Peyer's patch (tissue), 4 donors: ENCODE data around the gene ATP4A. TPM values are rescaled to one million over a fixed set of nuclear protein-coding genes. Genes with fewer than 3 reads are reported as not detected.
"Not testable (repeated sequence)": the region's sequence is repeated elsewhere in the genome, so short reads cannot be mapped to it uniquely, and the experiment has no call there.

Experiments used
- DNase-seq, 3 donors: peaks; one replicate each; pipeline ENCODE4 v3.0.0-alpha.2; 2017 to 2019
- H3K27ac ChIP-seq, 4 donors: fragments of 200-600 bp; sonication (generic); one replicate each; pipeline ENCODE4 v1.5.1; 2016 to 2019
- H3K27me3 ChIP-seq, 2 donors: fragments of 200-600 bp; sonication (generic); one replicate each; pipeline ENCODE4 v1.5.1; 2019
- H3K36me3 ChIP-seq, 3 donors: fragments of 200-600 bp; sonication (generic); one replicate each; pipeline ENCODE4 v1.5.1; 2016 to 2019
- H3K4me1 ChIP-seq, 4 donors: fragments of 200-600 bp; sonication (generic); one replicate each; pipeline ENCODE4 v1.5.1; 2016 to 2019
- H3K4me3 ChIP-seq, 4 donors: fragments of 200-600 bp; sonication (generic); 1 replicate in 3 of 4; 2 replicates in 1 of 4; pipeline ENCODE4 v1.5.1; 2016 to 2019; ENCODE audit warnings: mild to moderate bottlenecking in 1 of 4
- H3K9me3 ChIP-seq, 4 donors: fragments of 200-600 bp; sonication (generic); one replicate each; pipeline ENCODE4 v1.5.1; 2016 to 2019; ENCODE audit warnings: mild to moderate bottlenecking in 1 of 4
- CTCF ChIP-seq, 6 experiments: fragments of 450-650 bp in 4 of 6; fragments of 200-600 bp in 2 of 6; sonication (generic) in 1 of 6; IDR thresholded peaks; one replicate each; pipeline ENCODE4 v1.5.1; 2017 to 2019; ENCODE audit warnings: antibody characterized with exemption in 6 of 6, mild to moderate bottlenecking in 3 of 6, moderate library complexity in 1 of 6
- POLR2A ChIP-seq, 2 donors: fragments of 450-650 bp; IDR thresholded peaks; one replicate each; pipeline ENCODE4 v1.5.1; 2017; ENCODE audit warnings: antibody characterized with exemption in 2 of 2, mild to moderate bottlenecking in 2 of 2, moderate library complexity in 2 of 2
- total RNA-seq, 4 donors: library from RNA; depleted of rRNA; stranded (reverse); fragments of >200 nt; gene quantifications; one replicate each; pipeline ENCODE4 v1.1.0, GENCODE V29; 2016

Gene ATP4A
- total RNA-seq, 4 donors from 2014 or later = not detected

GRCh38 chr19:35607661-35608060 lies 44.2 kb upstream of the ATP4A start:
- H3K4me3 ChIP-seq = no peak overlapping the region
- peaks cover 0 to 8% (median 0%) of the 10 kb centered on the region in 4 donors for H3K9me3 ChIP-seq
- H3K27me3 ChIP-seq = no peaks in the 10 kb centered on the region
- DNase-seq = no peak
- peaks cover 0 to 8% (median 3%) of the 10 kb centered on the region in 4 donors for H3K4me1 ChIP-seq
- H3K27ac ChIP-seq = no peak overlapping the region
- TF ChIP-seq CTCF (IDR thresholded peaks at IDR 0.05) (no peak), POLR2A (IDR thresholded peaks at IDR 0.05) (no peak)
- no peaks in the 10 kb centered on the region for H3K36me3 ChIP-seq

GRCh38 chr19:35607170-35607569 lies 43.7 kb upstream of the ATP4A start:
- not testable (repeated sequence) for H3K4me1 ChIP-seq, H3K27me3 ChIP-seq, H3K9me3 ChIP-seq, H3K27ac ChIP-seq, DNase-seq, H3K4me3 ChIP-seq, H3K36me3 ChIP-seq

- H3K27me3 ChIP-seq, H3K4me1 ChIP-seq, H3K4me3 ChIP-seq, H3K27ac ChIP-seq, DNase-seq, H3K9me3 ChIP-seq, H3K36me3 ChIP-seq: not testable (repeated sequence)
Measured at GRCh38 chr19:35604436-35604835, 41.0 kb upstream of the ATP4A start.

- H3K27me3 ChIP-seq = no peaks in the 10 kb centered on the region
- no peak for DNase-seq
- no peaks in the 10 kb centered on the region for H3K4me1 ChIP-seq
- TF ChIP-seq CTCF (IDR thresholded peaks at IDR 0.05) = no peak
- TF ChIP-seq POLR2A (IDR thresholded peaks at IDR 0.05) = no peak
- no peak overlapping the region for H3K27ac ChIP-seq
- no peaks in the 10 kb centered on the region for H3K36me3 ChIP-seq
- H3K4me3 ChIP-seq = no peak overlapping the region
- H3K9me3 ChIP-seq = no peaks in the 10 kb centered on the region
Measured at GRCh38 chr19:35601971-35602370, 38.5 kb upstream of the ATP4A start.

- TF ChIP-seq POLR2A (IDR thresholded peaks at IDR 0.05) (no peak), CTCF (IDR thresholded peaks at IDR 0.05) (no peak)
- Histone ChIP-seq H3K27ac (no peak overlapping the region), H3K27me3 (no peaks in the 10 kb centered on the region), H3K4me3 (no peak overlapping the region), H3K9me3 (no peaks in the 10 kb centered on the region), H3K36me3 (no peaks in the 10 kb centered on the region), H3K4me1 (no peaks in the 10 kb centered on the region)
- no peak for DNase-seq
Measured at GRCh38 chr19:35596366-35596999, 33.0 kb upstream of the ATP4A start.

- H3K4me3 ChIP-seq = no peak overlapping the region
- H3K27ac ChIP-seq = no peak overlapping the region
- DNase-seq = no peak
- H3K36me3 ChIP-seq = no peaks in the 10 kb centered on the region
- TF ChIP-seq CTCF (IDR thresholded peaks at IDR 0.05) (no peak), POLR2A (IDR thresholded peaks at IDR 0.05) (no peak)
- H3K27me3 ChIP-seq = no peaks in the 10 kb centered on the region
- no peaks in the 10 kb centered on the region for H3K4me1 ChIP-seq
- no peaks in the 10 kb centered on the region for H3K9me3 ChIP-seq
Measured at GRCh38 chr19:35595928-35596327, 32.5 kb upstream of the ATP4A start.

GRCh38 chr19:35595026-35595425 lies 31.6 kb upstream of the ATP4A start:
- not testable (repeated sequence) for H3K4me1 ChIP-seq, H3K36me3 ChIP-seq, H3K27ac ChIP-seq, DNase-seq, H3K9me3 ChIP-seq, H3K4me3 ChIP-seq, H3K27me3 ChIP-seq
